Mesenchymal stem cell (in vitro differentiated cells and primary cell): Measurements from ENCODE around the gene ELMO1.
A peak's percentile ranks its signal among the peaks of the same experiment; 100 is the strongest.

Source experiments
- DNase-seq: peaks from one replicate; pipeline ENCODE4 v3.0.0-alpha.2; 2013
- H2AFZ ChIP-seq: one replicate; pipeline ENCODE4 v1.6.1; 2013; ENCODE audit warnings: low read depth, mild to moderate bottlenecking, control low read depth, inconsistent platforms, low read length, moderate library complexity
- H2AK5ac ChIP-seq: 2 replicates; pipeline ENCODE4 v1.6.1; 2013; ENCODE audit warnings: low read length, moderate library complexity, mild to moderate bottlenecking, inconsistent platforms; ENCODE audit not compliant: severe bottlenecking
- H2BK120ac ChIP-seq: one replicate; pipeline ENCODE4 v1.6.1; 2013; ENCODE audit warnings: low read depth, mild to moderate bottlenecking, inconsistent platforms, low read length, moderate library complexity
- H2BK12ac ChIP-seq, 2 experiments: one replicate each; pipeline ENCODE4 v1.6.1; 2013; ENCODE audit warnings: inconsistent platforms in 2 of 2, low read length in 2 of 2, mild to moderate bottlenecking in 2 of 2, moderate library complexity in 2 of 2, control low read depth in 1 of 2
- H2BK15ac ChIP-seq: one replicate; pipeline ENCODE4 v1.6.1; 2013; ENCODE audit warnings: mild to moderate bottlenecking, low read depth, inconsistent platforms; ENCODE audit not compliant: poor library complexity, severe bottlenecking
- H2BK5ac ChIP-seq: 2 replicates; pipeline ENCODE4 v1.6.1; 2013; ENCODE audit warnings: low read depth, mild to moderate bottlenecking, low read length, control low read depth, inconsistent platforms; ENCODE audit not compliant: poor library complexity, severe bottlenecking
- H3K14ac ChIP-seq, 2 experiments: one replicate each; pipeline ENCODE4 v1.6.1; 2013; ENCODE audit warnings: inconsistent platforms in 2 of 2, low read length in 2 of 2, control low read depth in 1 of 2, mild to moderate bottlenecking in 1 of 2, moderate library complexity in 1 of 2
- H3K18ac ChIP-seq, 2 experiments: one replicate each; pipeline ENCODE4 v1.6.1; 2013; ENCODE audit warnings: inconsistent platforms in 2 of 2, low read length in 2 of 2, control low read depth in 1 of 2, low read depth in 1 of 2, mild to moderate bottlenecking in 1 of 2
- H3K23ac ChIP-seq, 2 experiments: one replicate each; pipeline ENCODE4 v1.6.1; 2013; ENCODE audit warnings: inconsistent platforms in 2 of 2, low read length in 2 of 2, mild to moderate bottlenecking in 2 of 2, moderate library complexity in 2 of 2, control low read depth in 1 of 2
- H3K27ac ChIP-seq: 2 replicates; pipeline ENCODE4 v1.5.1; 2013; ENCODE audit warnings: mild to moderate bottlenecking, moderate library complexity, low read length, control low read depth, inconsistent platforms; ENCODE audit not compliant: poor library complexity, severe bottlenecking
- H3K27me3 ChIP-seq, 2 experiments: 2 replicates each; pipeline versions ENCODE4 v1.6.1 to v1.7.0; 2013; ENCODE audit warnings: low read length in 2 of 2, mild to moderate bottlenecking in 2 of 2, moderate library complexity in 2 of 2, control low read depth in 1 of 2, inconsistent platforms in 1 of 2; ENCODE audit not compliant: control insufficient read depth in 1 of 2, insufficient read depth in 1 of 2
- H3K36me3 ChIP-seq, 2 experiments: 2 replicates each; pipeline versions ENCODE4 v1.6.1 to v1.7.0; 2013; ENCODE audit warnings: low read length in 2 of 2, control low read depth in 1 of 2, inconsistent platforms in 1 of 2, low read depth in 1 of 2, mild to moderate bottlenecking in 1 of 2; ENCODE audit not compliant: insufficient read depth in 2 of 2, control insufficient read depth in 1 of 2
- H3K4ac ChIP-seq, 2 experiments: one replicate each; pipeline ENCODE4 v1.6.1; 2013; ENCODE audit warnings: inconsistent platforms in 2 of 2, low read length in 2 of 2, mild to moderate bottlenecking in 2 of 2, moderate library complexity in 2 of 2, control low read depth in 1 of 2, low read depth in 1 of 2
- H3K4me1 ChIP-seq: 2 replicates; pipeline ENCODE4 v1.6.1; 2013; ENCODE audit warnings: low read depth, low read length, control low read depth; ENCODE audit not compliant: control insufficient read depth, insufficient read depth
- H3K4me2 ChIP-seq: 2 replicates; pipeline ENCODE4 v1.6.1; 2013; ENCODE audit warnings: low read length, mild to moderate bottlenecking, inconsistent platforms; ENCODE audit not compliant: poor library complexity, severe bottlenecking
- H3K4me3 ChIP-seq, 2 experiments: 2 replicates each; pipeline versions ENCODE4 v1.5.1 to v1.7.0; 2013; ENCODE audit warnings: low read length in 2 of 2, mild to moderate bottlenecking in 2 of 2, control low read depth in 1 of 2, low read depth in 1 of 2; ENCODE audit not compliant: insufficient read depth in 1 of 2
- H3K79me1 ChIP-seq: replicated peaks from 2 replicates; pipeline ENCODE4 v1.6.1; 2013; ENCODE audit warnings: mild to moderate bottlenecking, control low read depth, low read length, inconsistent platforms; ENCODE audit not compliant: poor library complexity, severe bottlenecking
- H3K9ac ChIP-seq: 2 replicates; pipeline ENCODE4 v1.7.0; 2013; ENCODE audit warnings: mild to moderate bottlenecking, low read length, moderate library complexity
- H3K9me3 ChIP-seq: 2 replicates; pipeline ENCODE4 v1.7.0; 2013; ENCODE audit warnings: mild to moderate bottlenecking, low read length; ENCODE audit not compliant: control insufficient read depth
- H4K8ac ChIP-seq: one replicate; pipeline ENCODE4 v1.6.1; 2013; ENCODE audit warnings: inconsistent platforms, mild to moderate bottlenecking, low read length, moderate library complexity
- H4K91ac ChIP-seq: one replicate; pipeline ENCODE4 v1.6.1; 2013; ENCODE audit warnings: mild to moderate bottlenecking, low read length, inconsistent platforms
- WGBS: methylation state at CpG from one replicate; pipeline ENCODE4 v1.1.7; 2013; ENCODE audit warnings: mixed read lengths; 5-methylcytosine and 5-hydroxymethylcytosine counted together

The ELMO1 gene

GRCh38 chr7:37286454-37286832, 162.2 kb downstream of the ELMO1 start:
- Histone ChIP-seq H4K91ac (no peak overlapping the region), H3K79me1 (no peaks in the 10 kb centered on the region), H3K4me3 (no peak overlapping the region), H3K9me3 (no peaks in the 10 kb centered on the region), H3K36me3 (no peaks in the 10 kb centered on the region), H2BK5ac (no peak overlapping the region), H3K18ac (no peak overlapping the region), H3K23ac (no peak overlapping the region), H2AFZ (no peak overlapping the region), H3K4ac (no peak overlapping the region), H3K4me2 (no peak overlapping the region), H3K9ac (no peak overlapping the region), H3K27ac (no peak overlapping the region), H3K4me1 (no peaks in the 10 kb centered on the region), H2AK5ac (no peak overlapping the region), H3K27me3 (peaks cover 0 to 2% of the 10 kb centered on the region in 2 experiments), H2BK120ac (no peak overlapping the region), H3K14ac (no peak overlapping the region), H2BK12ac (no peak overlapping the region), H4K8ac (no peak overlapping the region), H2BK15ac (no peak overlapping the region)
- 63% methylated on average over 1 of the region's 2 CpGs for WGBS
- DNase-seq = no peak

GRCh38 chr7:37285706-37286453, 162.8 kb downstream of the ELMO1 start:
- Histone ChIP-seq H2BK120ac (no peak overlapping the region), H3K4me3 (no peak overlapping the region), H3K27ac (no peak overlapping the region), H3K18ac (no peak overlapping the region), H2AFZ (no peak overlapping the region), H3K4me1 (no peaks in the 10 kb centered on the region), H3K4me2 (no peak overlapping the region), H2AK5ac (no peak overlapping the region), H3K79me1 (no peaks in the 10 kb centered on the region), H3K14ac (no peak overlapping the region), H3K27me3 (peaks cover 0 to 3% of the 10 kb centered on the region in 2 experiments), H3K9ac (no peak overlapping the region), H2BK15ac (no peak overlapping the region), H3K4ac (no peak overlapping the region), H3K36me3 (no peaks in the 10 kb centered on the region), H4K8ac (no peak overlapping the region), H3K23ac (no peak overlapping the region), H4K91ac (no peak overlapping the region), H2BK12ac (no peak overlapping the region), H3K9me3 (no peaks in the 10 kb centered on the region), H2BK5ac (no peak overlapping the region)
- 83% methylated on average over 4 of the region's 5 CpGs for WGBS
- DNase-seq = no peak

GRCh38 chr7:37284805-37285231, 163.8 kb downstream of the ELMO1 start:
- H2AK5ac ChIP-seq = no peak overlapping the region
- no peaks in the 10 kb centered on the region for H3K9me3 ChIP-seq
- H3K4ac ChIP-seq = no peak overlapping the region
- peaks cover 0 to 3% of the 10 kb centered on the region in 2 experiments for H3K27me3 ChIP-seq
- no peaks in the 10 kb centered on the region for H3K36me3 ChIP-seq
- no peaks in the 10 kb centered on the region for H3K79me1 ChIP-seq
- H3K23ac ChIP-seq = no peak overlapping the region
- H4K91ac ChIP-seq = no peak overlapping the region
- WGBS = 70% methylated on average over 6 of the region's 6 CpGs
- DNase-seq = peak; percentile 33
- H2BK120ac ChIP-seq = no peak overlapping the region
- no peak overlapping the region for H4K8ac ChIP-seq
- H3K14ac ChIP-seq = no peak overlapping the region
- H3K4me3 ChIP-seq = no peak overlapping the region
- no peak overlapping the region for H3K9ac ChIP-seq
- H2BK5ac ChIP-seq = no peak overlapping the region
- H3K4me2 ChIP-seq = no peak overlapping the region
- H2BK12ac ChIP-seq = no peak overlapping the region
- H3K27ac ChIP-seq = no peak overlapping the region
- no peaks in the 10 kb centered on the region for H3K4me1 ChIP-seq
- H3K18ac ChIP-seq = no peak overlapping the region
- no peak overlapping the region for H2AFZ ChIP-seq
- no peak overlapping the region for H2BK15ac ChIP-seq

- no peak overlapping the region for H2BK15ac ChIP-seq
- no peak overlapping the region for H2AK5ac ChIP-seq
- H3K9ac ChIP-seq = no peak overlapping the region
- H4K8ac ChIP-seq = no peak overlapping the region
- no peak overlapping the region for H3K4me3 ChIP-seq
- no peak overlapping the region for H3K14ac ChIP-seq
- no peak for DNase-seq
- H2AFZ ChIP-seq = peak overlapping the region; percentile 19
- no peaks in the 10 kb centered on the region for H3K79me1 ChIP-seq
- no peak overlapping the region for H3K18ac ChIP-seq
- H4K91ac ChIP-seq = no peak overlapping the region
- 72% methylated on average over 3 of the region's 4 CpGs for WGBS
- H3K27me3 ChIP-seq = peaks cover 0 to 3% of the 10 kb centered on the region in 2 experiments
- H2BK5ac ChIP-seq = no peak overlapping the region
- H3K4me2 ChIP-seq = no peak overlapping the region
- no peak overlapping the region for H2BK12ac ChIP-seq
- no peak overlapping the region for H3K23ac ChIP-seq
- no peaks in the 10 kb centered on the region for H3K4me1 ChIP-seq
- no peak overlapping the region for H3K4ac ChIP-seq
- H2BK120ac ChIP-seq = no peak overlapping the region
- H3K9me3 ChIP-seq = no peaks in the 10 kb centered on the region
- H3K36me3 ChIP-seq = no peaks in the 10 kb centered on the region
- H3K27ac ChIP-seq = no peak overlapping the region
Observed at GRCh38 chr7:37284285-37284684, 164.4 kb downstream of the ELMO1 start.
